Esophagus muscularis mucosa (tissue), 4 donors: ENCODE results near the gene RNF145.

Source experiments
- EP300 ChIP-seq: sonication (generic); formaldehyde crosslinking; IDR thresholded peaks from one replicate; pipeline ENCODE4 v1.6.1; 2017; ENCODE audit warnings: antibody characterized with exemption
- POLR2A ChIP-seq: fragments of 450-650 bp; IDR thresholded peaks from one replicate; pipeline ENCODE4 v1.6.1; 2017; ENCODE audit warnings: antibody characterized with exemption, moderate library complexity, mild to moderate bottlenecking, low read depth
- POLR2AphosphoS5 ChIP-seq, 2 donors: sonication (generic); formaldehyde crosslinking; IDR thresholded peaks; one replicate each; pipeline ENCODE4 v1.6.1; 2017; ENCODE audit warnings: antibody characterized with exemption in 2 of 2
- TF ChIP-seq, protein P1 (sequence below), 3 experiments: fragments of 200-600 bp in 2 of 3; fragments of 450-650 bp in 1 of 3; sonication (generic) in 2 of 3; IDR thresholded peaks; one replicate each; pipeline ENCODE4 v1.5.1; 2017 to 2019; ENCODE audit warnings: antibody characterized with exemption in 3 of 3, mild to moderate bottlenecking in 2 of 3, moderate library complexity in 1 of 3

DNA sequence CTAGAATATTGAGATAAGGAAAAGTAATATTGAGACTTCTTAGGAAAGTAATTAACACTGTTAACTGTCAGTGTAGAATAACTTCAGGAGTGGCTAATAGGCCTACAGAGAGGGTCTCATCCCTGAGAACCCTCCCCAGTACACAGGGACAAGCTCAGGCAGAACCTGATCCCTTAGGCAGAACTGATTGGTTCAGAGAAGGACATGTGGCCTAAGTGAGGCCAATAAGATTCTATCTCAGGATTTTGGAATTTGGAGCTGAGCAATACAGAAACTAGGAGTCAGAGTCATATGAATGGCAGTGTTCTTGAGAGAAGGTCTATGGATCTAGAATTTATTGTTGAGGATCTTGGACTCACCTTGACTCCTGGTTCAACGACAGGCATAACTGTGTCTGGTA is 42.8 kb upstream of the RNF145 start:
- TF ChIP-seq, protein P1, sequence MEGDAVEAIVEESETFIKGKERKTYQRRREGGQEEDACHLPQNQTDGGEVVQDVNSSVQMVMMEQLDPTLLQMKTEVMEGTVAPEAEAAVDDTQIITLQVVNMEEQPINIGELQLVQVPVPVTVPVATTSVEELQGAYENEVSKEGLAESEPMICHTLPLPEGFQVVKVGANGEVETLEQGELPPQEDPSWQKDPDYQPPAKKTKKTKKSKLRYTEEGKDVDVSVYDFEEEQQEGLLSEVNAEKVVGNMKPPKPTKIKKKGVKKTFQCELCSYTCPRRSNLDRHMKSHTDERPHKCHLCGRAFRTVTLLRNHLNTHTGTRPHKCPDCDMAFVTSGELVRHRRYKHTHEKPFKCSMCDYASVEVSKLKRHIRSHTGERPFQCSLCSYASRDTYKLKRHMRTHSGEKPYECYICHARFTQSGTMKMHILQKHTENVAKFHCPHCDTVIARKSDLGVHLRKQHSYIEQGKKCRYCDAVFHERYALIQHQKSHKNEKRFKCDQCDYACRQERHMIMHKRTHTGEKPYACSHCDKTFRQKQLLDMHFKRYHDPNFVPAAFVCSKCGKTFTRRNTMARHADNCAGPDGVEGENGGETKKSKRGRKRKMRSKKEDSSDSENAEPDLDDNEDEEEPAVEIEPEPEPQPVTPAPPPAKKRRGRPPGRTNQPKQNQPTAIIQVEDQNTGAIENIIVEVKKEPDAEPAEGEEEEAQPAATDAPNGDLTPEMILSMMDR (IDR thresholded peaks at IDR 0.05), result no peak
- TF ChIP-seq POLR2A, result no peak
- TF ChIP-seq POLR2AphosphoS5 (IDR thresholded peaks at IDR 0.05), result no peak
- TF ChIP-seq EP300, result no peak
